OCI-LY1 (cell line): Measurements from ENCODE around the gene ACER1.

Experiments
- CTCF ChIP-seq: fragments of 200-600 bp; sonication (generic), shearing (Covaris generic); IDR thresholded peaks from 2 replicates; pipeline ENCODE4 v1.5.1; 2017; ENCODE audit warnings: mild to moderate bottlenecking, antibody characterized with exemption, low read length, moderate library complexity, mixed read lengths
- EZH2 ChIP-seq: fragments of 200-600 bp; sonication (generic), shearing (Covaris generic); IDR thresholded peaks from 2 replicates; pipeline ENCODE4 v1.8.0; 2017; ENCODE audit warnings: borderline replicate concordance, mixed run types, mild to moderate bottlenecking, antibody characterized with exemption, low read length, moderate library complexity, mixed read lengths

GRCh38 chr19:6271721-6272410 lies 61.5 kb downstream of the ACER1 start:
- TF ChIP-seq CTCF (no peak), EZH2 (no peak)
